ENCODE data around the gene PBX4.

Gene PBX4

GRCh38 chr19:19632661-19633060 lies 14.2 kb upstream of the PBX4 start:
- no peak for TF ChIP-seq CTCF (IDR thresholded peaks at IDR 0.05; ENCODE audit: low read depth, low read length, missing control alignments)
- in situ Hi-C loops (cut with HindIII; ENCODE audit: low sequenced_read_pairs), result no loop called here
- no peak for DNase-seq (ENCODE audit: low read depth)
- no peak overlapping the region for H3K4me3 ChIP-seq (ENCODE audit: low read depth, low read length)

- DNase-seq (ENCODE audit: low read depth), result no peak
- no peak overlapping the region for H3K4me3 ChIP-seq (ENCODE audit: low read depth, low read length)
- in situ Hi-C loops (cut with HindIII; ENCODE audit: low sequenced_read_pairs), result no loop called here
- TF ChIP-seq CTCF (IDR thresholded peaks at IDR 0.05; ENCODE audit: low read depth, low read length, missing control alignments), result no peak
These were observed 12.9 kb upstream of the PBX4 start for GRCh38 chr19:19631346-19631745.

- TF ChIP-seq CTCF (IDR thresholded peaks at IDR 0.05; ENCODE audit: low read depth, low read length, missing control alignments), result no peak
- in situ Hi-C loops (cut with HindIII; ENCODE audit: low sequenced_read_pairs), result no loop called here
- no peak for DNase-seq (ENCODE audit: low read depth)
- H3K4me3 ChIP-seq (ENCODE audit: low read depth, low read length), result no peak overlapping the region
These were observed 11.9 kb upstream of the PBX4 start for GRCh38 chr19:19630426-19630825.

- no peak overlapping the region for H3K4me3 ChIP-seq (ENCODE audit: low read depth, low read length)
- no peak for DNase-seq (ENCODE audit: low read depth)
- in situ Hi-C loops (cut with HindIII; ENCODE audit: low sequenced_read_pairs), result no loop called here
- no peak for TF ChIP-seq CTCF (IDR thresholded peaks at IDR 0.05; ENCODE audit: low read depth, low read length, missing control alignments)
These were observed 11.6 kb upstream of the PBX4 start for GRCh38 chr19:19630062-19630414.

- DNase-seq (ENCODE audit: low read depth), result no peak
- peak overlapping the region; percentile 38 for H3K4me3 ChIP-seq (ENCODE audit: low read depth, low read length)
- in situ Hi-C loops (cut with HindIII; ENCODE audit: low sequenced_read_pairs), result no loop called here
- no peak for TF ChIP-seq CTCF (IDR thresholded peaks at IDR 0.05; ENCODE audit: low read depth, low read length, missing control alignments)
These were observed 10.1 kb upstream of the PBX4 start for GRCh38 chr19:19628501-19629134.

- no peak for DNase-seq (ENCODE audit: low read depth)
- H3K4me3 ChIP-seq (ENCODE audit: low read depth, low read length), result peak within 1 kb of the TSS; percentile 38
- in situ Hi-C loops (cut with HindIII; ENCODE audit: low sequenced_read_pairs), result no loop called here
- TF ChIP-seq CTCF (IDR thresholded peaks at IDR 0.05; ENCODE audit: low read depth, low read length, missing control alignments), result no peak
These were observed 9.4 kb upstream of the PBX4 start, which contains the start of gene LPAR2 for GRCh38 chr19:19627621-19628500. Gene LPAR2, minus strand, starts transcription at chr19:19628220. Its CDS starts 945 bp downstream, at chr19:19627275.
